CD1c-positive myeloid dendritic cell (primary cell): ENCODE measurements around the gene CTSE.
"Not testable (repeated sequence)": the region's sequence is repeated elsewhere in the genome, so short reads cannot be mapped to it uniquely, and the experiment has no call there.

Source experiments
- DNase-seq: peaks from one replicate; pipeline ENCODE4 v3.0.0-alpha.2; 2016; ENCODE audit errors: extremely low spot score

Gene CTSE

GRCh38 chr1:206014601-206015000, 9.1 kb downstream of the CTSE start:
- DNase-seq, result peak; percentile 59

GRCh38 chr1:206013026-206013795, 10.5 kb downstream of the CTSE start:
- DNase-seq, result peak; percentile 53

- DNase-seq, result peak; percentile 97
These were observed 11.4 kb downstream of the CTSE start for GRCh38 chr1:206012086-206012859.

GRCh38 chr1:206011057-206011456, 12.6 kb downstream of the CTSE start:
- peak; percentile 26 for DNase-seq

- no peak for DNase-seq
These were observed 13.6 kb downstream of the CTSE start for GRCh38 chr1:206010060-206010459.

GRCh38 chr1:206006946-206007345, 16.7 kb downstream of the CTSE start:
- no peak for DNase-seq

GRCh38 chr1:206005778-206006180, 17.9 kb downstream of the CTSE start:
- DNase-seq, result peak; percentile 88

- DNase-seq, result no peak
These were observed 18.5 kb downstream of the CTSE start for GRCh38 chr1:206005234-206005633.

GRCh38 chr1:206004826-206005225, 18.9 kb downstream of the CTSE start:
- no peak for DNase-seq

GRCh38 chr1:206003854-206004800, 19.6 kb downstream of the CTSE start:
- DNase-seq, result no peak

GRCh38 chr1:206002871-206003801, 20.6 kb downstream of the CTSE start, which contains the start of gene RAB7B:
TSS of gene RAB7B (minus strand) at chr1:206003395. CDS start at chr1:205994135, 9,260 bp downstream.
- peak; percentile 94 for DNase-seq

GRCh38 chr1:206002160-206002559, 21.5 kb downstream of the CTSE start:
- DNase-seq, result no peak

- DNase-seq, result peak; percentile 95
These were observed 22.2 kb downstream of the CTSE start for GRCh38 chr1:206001476-206001888.

- peak; percentile 29 for DNase-seq
These were observed 22.9 kb downstream of the CTSE start for GRCh38 chr1:206000641-206001339.

GRCh38 chr1:205998457-205999241, 25.0 kb downstream of the CTSE start:
- DNase-seq, result no peak

- not testable (repeated sequence) for DNase-seq
These were observed 27.1 kb downstream of the CTSE start for GRCh38 chr1:205996641-205997040.

- no peak for DNase-seq
These were observed 29.3 kb downstream of the CTSE start for GRCh38 chr1:205994346-205994745.

- DNase-seq, result no peak
These were observed 30.6 kb downstream of the CTSE start for GRCh38 chr1:205993068-205993467.

- no peak for DNase-seq
These were observed 31.3 kb downstream of the CTSE start for GRCh38 chr1:205992218-205992882.
